ENCODE measurements around the gene RIC1. TPM values are rescaled to one million over a fixed set of nuclear protein-coding genes. Genes with fewer than 3 reads are reported as not detected.
"Not testable (repeated sequence)": the region's sequence is repeated elsewhere in the genome, so short reads cannot be mapped to it uniquely, and the experiment has no call there.

RIC1 gene
- total and polyA plus RNA-seq, 12 donors, result 3.6 to 33.1 (median 17.9) TPM

- H3K4me3 ChIP-seq, result no peak overlapping the region
- no peak overlapping the region for H3K27ac ChIP-seq
- H3K9me3 ChIP-seq (replicated peaks in 1 of 3), result no peaks in the 10 kb centered on the region
- H3K4me1 ChIP-seq (replicated peaks in 1 of 2), result peaks cover 14 to 22% of the 10 kb centered on the region in 2 donors
- no peaks in the 10 kb centered on the region for H3K27me3 ChIP-seq
- intact Hi-C loops (cut with DNase I), result no loop called here
- no peak for DNase-seq
- peaks cover 0 to 6% of the 10 kb centered on the region in 2 donors for H3K36me3 ChIP-seq (replicated peaks in 1 of 2)
- WGBS, 4 donors, result 55 to 72% (median 66%) methylated on average over 2 of the region's 2 CpGs
- TF ChIP-seq, protein P1, sequence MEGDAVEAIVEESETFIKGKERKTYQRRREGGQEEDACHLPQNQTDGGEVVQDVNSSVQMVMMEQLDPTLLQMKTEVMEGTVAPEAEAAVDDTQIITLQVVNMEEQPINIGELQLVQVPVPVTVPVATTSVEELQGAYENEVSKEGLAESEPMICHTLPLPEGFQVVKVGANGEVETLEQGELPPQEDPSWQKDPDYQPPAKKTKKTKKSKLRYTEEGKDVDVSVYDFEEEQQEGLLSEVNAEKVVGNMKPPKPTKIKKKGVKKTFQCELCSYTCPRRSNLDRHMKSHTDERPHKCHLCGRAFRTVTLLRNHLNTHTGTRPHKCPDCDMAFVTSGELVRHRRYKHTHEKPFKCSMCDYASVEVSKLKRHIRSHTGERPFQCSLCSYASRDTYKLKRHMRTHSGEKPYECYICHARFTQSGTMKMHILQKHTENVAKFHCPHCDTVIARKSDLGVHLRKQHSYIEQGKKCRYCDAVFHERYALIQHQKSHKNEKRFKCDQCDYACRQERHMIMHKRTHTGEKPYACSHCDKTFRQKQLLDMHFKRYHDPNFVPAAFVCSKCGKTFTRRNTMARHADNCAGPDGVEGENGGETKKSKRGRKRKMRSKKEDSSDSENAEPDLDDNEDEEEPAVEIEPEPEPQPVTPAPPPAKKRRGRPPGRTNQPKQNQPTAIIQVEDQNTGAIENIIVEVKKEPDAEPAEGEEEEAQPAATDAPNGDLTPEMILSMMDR (IDR thresholded peaks at IDR 0.05), result no peak
- no peak for TF ChIP-seq POLR2A (IDR thresholded peaks at IDR 0.05)
These were observed 169.7 kb downstream of the RIC1 start for GRCh38 chr9:5798581-5798980.

DNA sequence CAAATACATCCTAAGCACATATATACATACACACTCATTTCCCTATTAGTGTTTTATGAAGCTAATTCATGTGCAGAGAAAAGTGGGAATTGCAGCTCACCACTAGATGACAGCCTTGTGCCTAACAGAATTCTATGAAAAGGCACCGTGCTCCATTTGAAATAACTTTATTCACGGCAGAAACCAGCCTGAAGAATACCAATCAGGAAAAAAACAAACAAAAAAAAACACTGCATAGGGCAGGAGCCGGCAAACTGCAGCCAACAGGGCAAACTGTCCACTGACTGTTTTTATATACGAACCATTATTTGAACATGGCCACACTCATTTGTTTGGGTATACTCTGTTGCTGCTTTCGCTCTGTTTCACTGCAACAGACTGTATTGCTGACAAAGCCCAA lies 170.4 kb downstream of the RIC1 start:
- Histone ChIP-seq H3K4me3 (peak overlapping the region in 1 of 4 donors; percentile 15), H3K27me3 (no peaks in the 10 kb centered on the region), H3K9me3 (replicated peaks in 1 of 3) (no peaks in the 10 kb centered on the region), H3K4me1 (replicated peaks in 1 of 2) (peaks cover 14 to 22% of the 10 kb centered on the region in 2 donors), H3K27ac (peak overlapping the region in 4 of 5 donors; percentile 3 to 64 (median 42)), H3K36me3 (replicated peaks in 1 of 2) (peaks cover 0 to 6% of the 10 kb centered on the region in 2 donors)
- peak in 6 of 7 donors; percentile 27 to 73 (median 44) for DNase-seq
- 10 to 12% (median 11%) methylated on average over 5 of the region's 5 CpGs for WGBS, 4 donors
- intact Hi-C loops (cut with DNase I), result no loop called here
- TF ChIP-seq POLR2A (IDR thresholded peaks at IDR 0.05), result peak in 1 of 2 donors; percentile 25
- TF ChIP-seq, protein P1 (IDR thresholded peaks at IDR 0.05), result peak; percentile 53 to 97 (median 80)

GRCh38 chr9:5800378-5800777 lies 171.5 kb downstream of the RIC1 start:
- intact Hi-C loops (cut with DNase I); H3K36me3 ChIP-seq (replicated peaks in 1 of 2); DNase-seq; H3K27me3 ChIP-seq; H3K9me3 ChIP-seq (replicated peaks in 1 of 3); H3K4me3 ChIP-seq: not testable (repeated sequence)
- peak overlapping the region in 2 of 5 donors; percentile 35 to 38 for H3K27ac ChIP-seq
- H3K4me1 ChIP-seq (replicated peaks in 1 of 2), result peaks cover 14 to 22% of the 10 kb centered on the region in 2 donors
- WGBS, 4 donors, result 81 to 85% (median 82%) methylated on average over 7 of the region's 7 CpGs

DNA sequence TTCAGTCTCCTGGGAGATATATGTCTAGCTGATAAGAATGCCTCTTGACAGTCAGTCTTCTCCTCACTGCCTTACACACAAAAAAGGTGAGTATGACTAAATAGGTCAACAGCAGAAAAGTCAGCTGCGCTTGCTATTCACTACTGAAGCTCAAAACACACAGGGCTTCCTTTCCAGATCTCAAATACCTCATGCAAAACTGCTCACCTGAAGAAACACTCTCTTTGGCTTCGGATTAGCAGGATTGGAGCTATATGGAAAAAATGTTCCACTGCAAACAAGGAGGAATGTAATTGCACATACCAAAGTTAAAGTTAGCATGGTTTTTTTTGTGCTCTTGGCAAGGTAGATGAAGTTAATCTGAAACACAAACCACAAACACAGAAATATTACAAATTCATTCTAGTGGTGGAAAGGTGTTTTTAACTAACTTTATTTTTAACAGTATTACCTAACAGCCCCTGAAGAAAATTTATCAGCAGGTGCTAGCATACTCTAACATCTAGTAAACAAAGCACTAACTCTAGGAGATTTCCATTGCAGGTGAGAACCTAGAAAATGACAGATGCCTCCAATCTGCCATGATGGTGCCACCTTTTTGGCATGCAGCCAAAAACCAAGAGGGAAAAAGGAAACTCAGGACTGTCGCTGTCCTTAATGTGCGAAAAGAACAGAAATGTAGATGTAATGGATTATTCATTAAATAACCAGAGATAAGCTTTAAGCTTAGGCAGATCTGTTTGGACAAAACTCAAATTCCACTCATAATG lies 172.2 kb downstream of the RIC1 start:
- no peaks in the 10 kb centered on the region for H3K27me3 ChIP-seq
- H3K27ac ChIP-seq, result peak overlapping the region in 2 of 5 donors; percentile 37 to 38
- TF ChIP-seq, protein P1 (IDR thresholded peaks at IDR 0.05), result no peak
- TF ChIP-seq POLR2A (IDR thresholded peaks at IDR 0.05), result no peak
- no peak overlapping the region for H3K4me3 ChIP-seq
- H3K9me3 ChIP-seq (replicated peaks in 1 of 3), result no peaks in the 10 kb centered on the region
- peaks cover 0 to 6% of the 10 kb centered on the region in 2 donors for H3K36me3 ChIP-seq (replicated peaks in 1 of 2)
- H3K4me1 ChIP-seq (replicated peaks in 1 of 2), result peaks cover 14 to 22% of the 10 kb centered on the region in 2 donors
- DNase-seq, result no peak
- WGBS, 4 donors, result 67 to 80% (median 73%) methylated on average over 4 of the region's 4 CpGs
- intact Hi-C loops (cut with DNase I), result no loop called here

All from adrenal gland (tissue), 12 donors.